ENCODE data around the gene IGSF6.

DNA sequence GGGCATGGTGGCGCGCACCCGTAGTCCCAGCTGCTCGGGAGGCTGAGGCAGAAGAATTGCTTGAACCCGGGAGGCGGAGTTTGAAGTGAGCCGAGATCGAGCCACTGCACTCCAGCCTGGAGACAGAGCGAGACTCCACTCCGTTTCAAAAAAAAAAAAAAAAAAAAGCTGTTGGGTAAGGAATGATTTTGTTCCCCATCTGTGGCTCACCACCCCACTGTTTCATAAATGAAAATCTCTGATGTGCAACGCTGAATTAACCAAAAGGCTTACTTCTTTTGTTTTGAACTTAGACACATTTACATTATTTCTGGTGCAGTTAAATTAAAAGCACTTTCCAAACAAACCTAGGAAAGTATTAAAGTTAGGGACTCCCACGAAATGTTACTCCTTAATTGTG is 54.2 kb downstream of the IGSF6 start:
- no peak for TF ChIP-seq POLR2AphosphoS5 (IDR thresholded peaks at IDR 0.05; ENCODE audit: low read depth, low read length)
- TF ChIP-seq, protein P1, sequence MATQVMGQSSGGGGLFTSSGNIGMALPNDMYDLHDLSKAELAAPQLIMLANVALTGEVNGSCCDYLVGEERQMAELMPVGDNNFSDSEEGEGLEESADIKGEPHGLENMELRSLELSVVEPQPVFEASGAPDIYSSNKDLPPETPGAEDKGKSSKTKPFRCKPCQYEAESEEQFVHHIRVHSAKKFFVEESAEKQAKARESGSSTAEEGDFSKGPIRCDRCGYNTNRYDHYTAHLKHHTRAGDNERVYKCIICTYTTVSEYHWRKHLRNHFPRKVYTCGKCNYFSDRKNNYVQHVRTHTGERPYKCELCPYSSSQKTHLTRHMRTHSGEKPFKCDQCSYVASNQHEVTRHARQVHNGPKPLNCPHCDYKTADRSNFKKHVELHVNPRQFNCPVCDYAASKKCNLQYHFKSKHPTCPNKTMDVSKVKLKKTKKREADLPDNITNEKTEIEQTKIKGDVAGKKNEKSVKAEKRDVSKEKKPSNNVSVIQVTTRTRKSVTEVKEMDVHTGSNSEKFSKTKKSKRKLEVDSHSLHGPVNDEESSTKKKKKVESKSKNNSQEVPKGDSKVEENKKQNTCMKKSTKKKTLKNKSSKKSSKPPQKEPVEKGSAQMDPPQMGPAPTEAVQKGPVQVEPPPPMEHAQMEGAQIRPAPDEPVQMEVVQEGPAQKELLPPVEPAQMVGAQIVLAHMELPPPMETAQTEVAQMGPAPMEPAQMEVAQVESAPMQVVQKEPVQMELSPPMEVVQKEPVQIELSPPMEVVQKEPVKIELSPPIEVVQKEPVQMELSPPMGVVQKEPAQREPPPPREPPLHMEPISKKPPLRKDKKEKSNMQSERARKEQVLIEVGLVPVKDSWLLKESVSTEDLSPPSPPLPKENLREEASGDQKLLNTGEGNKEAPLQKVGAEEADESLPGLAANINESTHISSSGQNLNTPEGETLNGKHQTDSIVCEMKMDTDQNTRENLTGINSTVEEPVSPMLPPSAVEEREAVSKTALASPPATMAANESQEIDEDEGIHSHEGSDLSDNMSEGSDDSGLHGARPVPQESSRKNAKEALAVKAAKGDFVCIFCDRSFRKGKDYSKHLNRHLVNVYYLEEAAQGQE (IDR thresholded peaks at IDR 0.05; ENCODE audit: insufficient read depth in 1 of 2, low read depth in 2 of 2, low read length in 2 of 2) = no peak
- TF ChIP-seq FOXP2 (optimal IDR thresholded peaks at IDR 0.05; ENCODE audit: borderline replicate concordance, extremely low read depth, extremely low read length, insufficient read depth) = no peak

Data from PFSK-1 (cell line).